HepG2 (cell line): Measurements from ENCODE around the gene IFITM10. TPM values are rescaled to one million over a fixed set of nuclear protein-coding genes. Genes with fewer than 3 reads are reported as not detected.

Experiments
- AHDC1 ChIP-seq: sonication (generic); formaldehyde crosslinking; IDR thresholded peaks from 2 replicates; pipeline ENCODE4 v1.5.1; 2020; ENCODE audit warnings: mild to moderate bottlenecking, missing genetic modification reagents, borderline replicate concordance
- DBP ChIP-seq: sonication (generic); formaldehyde crosslinking; IDR thresholded peaks from 2 replicates; pipeline ENCODE4 v1.4.0; 2020; ENCODE audit warnings: missing genetic modification reagents; ENCODE audit errors: not compliant biosample characterization
- DRAP1 ChIP-seq: IDR thresholded peaks from 2 replicates; pipeline ENCODE4 v1.6.1; 2016; ENCODE audit warnings: missing genetic modification reagents, missing compliant biosample characterization
- ELF1 ChIP-seq: sonication (generic); formaldehyde crosslinking; IDR thresholded peaks from 2 replicates; pipeline ENCODE4 v1.4.0; 2020; ENCODE audit warnings: missing genetic modification reagents
- FOXA1 ChIP-seq, 2 experiments: fragments of 450-650 bp in 1 of 2; sonication (generic) in 1 of 2; formaldehyde crosslinking in 1 of 2; IDR thresholded peaks; 2 replicates each; pipeline versions ENCODE4 v1.4.0 to v1.6.1; 2016 to 2020; ENCODE audit warnings: missing genetic modification reagents in 1 of 2
- IRF2 ChIP-seq: IDR thresholded peaks from 2 replicates; pipeline ENCODE4 v1.6.1; 2018; ENCODE audit warnings: missing genetic modification reagents, missing compliant biosample characterization
- ZFP90 ChIP-seq: sonication (generic); formaldehyde crosslinking; IDR thresholded peaks from 2 replicates; pipeline ENCODE4 v1.8.0; 2022; ENCODE audit warnings: missing genetic modification reagents, mild to moderate bottlenecking, inconsistent platforms, borderline replicate concordance
- ZNF639 ChIP-seq: conservative IDR thresholded peaks from 2 replicates; pipeline ENCODE4 v1.6.1; 2018; ENCODE audit warnings: missing genetic modification reagents
- ZNF646 ChIP-seq: sonication (generic); formaldehyde crosslinking; IDR thresholded peaks from 2 replicates; pipeline ENCODE4 v1.9.0; 2021; ENCODE audit warnings: mild to moderate bottlenecking, missing genetic modification reagents
- ZNF709 ChIP-seq: sonication (generic); formaldehyde crosslinking; IDR thresholded peaks from 2 replicates; pipeline ENCODE4 v1.5.0; 2020; ENCODE audit warnings: mild to moderate bottlenecking, missing genetic modification reagents
- ZNF749 ChIP-seq: sonication (generic); formaldehyde crosslinking; IDR thresholded peaks from 2 replicates; pipeline ENCODE4 v1.8.0; 2022; ENCODE audit warnings: mild to moderate bottlenecking, missing genetic modification reagents, moderate library complexity, borderline replicate concordance
- ZNF772 ChIP-seq: sonication (generic); formaldehyde crosslinking; IDR thresholded peaks from 2 replicates; pipeline ENCODE4 v1.5.0; 2020; ENCODE audit warnings: mild to moderate bottlenecking, missing genetic modification reagents
- polyA plus RNA-seq, 8 experiments: library from polyadenylated mRNA; depleted of rRNA in 3 of 8; stranded (reverse) in 7 of 8; unstranded in 1 of 8; fragments of >200 nt; fragmentation: Illumina TruSeq in 4 of 8; extraction: Trizol in 4 of 8; gene quantifications; 2 replicates each; pipeline versions ENCODE4 v1.2.1 to v1.2.3, GENCODE V29; 2011 to 2016; ENCODE audit warnings: low read depth in 4 of 8, missing spikeins in 1 of 8, mixed read lengths in 1 of 8; ENCODE audit not compliant: insufficient read depth in 1 of 8
- total RNA-seq, 5 experiments: library from RNA; depleted of rRNA; stranded (reverse); fragments of >200 nt; fragmentation: Illumina TruSeq; extraction: Trizol; gene quantifications; 2 replicates each; pipeline ENCODE4 v1.2.3, GENCODE V29; 2016; ENCODE audit warnings: low read depth in 1 of 5

IFITM10 gene
- total and polyA plus RNA-seq, 2 of the 13 experiments (the other 11 are each of a cell fraction or from before 2014, with no cell fraction given) = 0.09 to 0.13 TPM

GRCh38 chr11:1691026-1691877 is 59.1 kb downstream of the IFITM10 start (continued):
- TF ChIP-seq ZNF646 (no peak), ZNF709 (peak; percentile 90), ELF1 (CRISPR knock-in tag) (peak; percentile 46), DRAP1 (CRISPR knock-in tag) (peak; percentile 89), ZNF772 (CRISPR knock-in tag) (no peak; the same call in 1 of the 2 replicates), FOXA1 (IDR thresholded peaks at IDR 0.05) (no peak), FOXA1 (CRISPR knock-in tag; IDR thresholded peaks at IDR 0.05) (peak; percentile 84), ZFP90 (CRISPR knock-in tag) (peak; percentile 90; the same call in 1 of the 2 replicates), AHDC1 (CRISPR knock-in tag) (peak; percentile 95), ZNF639 (CRISPR knock-in tag) (peak; percentile 57), ZNF749 (CRISPR knock-in tag) (peak; percentile 70; the same call in 1 of the 2 replicates), IRF2 (peak; percentile 95), DBP (CRISPR knock-in tag) (peak; percentile 30)
